Measurements from ENCODE around the gene SMIM44.

Gene SMIM44

DNA sequence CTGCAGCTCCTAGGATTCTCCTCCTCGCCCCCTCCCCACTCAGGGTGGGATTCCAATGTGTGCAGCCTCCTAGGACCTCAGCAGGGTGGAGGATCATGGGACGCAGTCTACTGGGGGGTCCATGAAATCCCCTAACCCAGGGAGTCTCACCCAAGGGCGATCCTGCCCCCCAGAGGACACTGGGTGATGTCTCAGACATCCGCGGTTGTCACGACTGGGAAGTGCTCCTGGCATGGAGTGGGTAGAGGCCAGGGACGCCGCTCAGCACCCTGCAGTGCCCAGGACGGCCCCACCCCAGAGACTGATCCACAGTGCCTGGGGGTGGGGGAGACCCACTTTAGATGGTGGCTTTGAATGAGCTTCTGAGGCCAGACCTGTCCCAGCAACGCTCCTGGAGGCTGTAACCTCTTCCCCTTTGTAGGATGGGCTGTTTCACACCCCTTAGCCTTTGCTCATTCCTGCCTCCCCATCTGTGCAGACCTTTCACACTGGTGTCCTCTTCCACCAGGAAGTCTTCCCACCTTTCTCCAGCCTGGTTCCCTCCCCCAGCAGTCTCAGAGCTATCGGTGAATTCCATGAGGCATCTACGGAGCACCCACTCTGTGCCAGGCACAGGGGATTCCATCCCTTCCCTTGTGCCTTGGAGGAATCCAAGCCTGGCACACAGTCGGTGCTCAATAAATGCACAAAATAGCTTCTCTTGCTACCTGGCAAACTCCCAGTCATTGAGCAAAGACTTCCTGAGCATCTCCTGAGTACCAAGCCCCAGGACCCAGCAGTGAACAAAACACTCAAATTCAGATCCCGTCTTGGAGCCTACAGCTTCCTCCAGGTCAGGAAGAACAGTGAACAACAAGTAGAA is 13.4 kb downstream of the SMIM44 start:
- Histone ChIP-seq H3K9ac (no peak overlapping the region), H3K4me3 (no peak overlapping the region), H3K4me1 (peaks cover 48% of the 10 kb centered on the region), H3K27me3 (no peaks in the 10 kb centered on the region), H3K4me2 (peak overlapping the region; percentile 18), H3K9me3 (peaks cover 9% of the 10 kb centered on the region), H4K20me1 (peaks cover 61% of the 10 kb centered on the region), H3K36me3 (peaks cover 35% of the 10 kb centered on the region), H3K27ac (no peak overlapping the region)
- TF ChIP-seq Cebpa-rat (IDR thresholded peaks at IDR 0.05) = no peak

DNA sequence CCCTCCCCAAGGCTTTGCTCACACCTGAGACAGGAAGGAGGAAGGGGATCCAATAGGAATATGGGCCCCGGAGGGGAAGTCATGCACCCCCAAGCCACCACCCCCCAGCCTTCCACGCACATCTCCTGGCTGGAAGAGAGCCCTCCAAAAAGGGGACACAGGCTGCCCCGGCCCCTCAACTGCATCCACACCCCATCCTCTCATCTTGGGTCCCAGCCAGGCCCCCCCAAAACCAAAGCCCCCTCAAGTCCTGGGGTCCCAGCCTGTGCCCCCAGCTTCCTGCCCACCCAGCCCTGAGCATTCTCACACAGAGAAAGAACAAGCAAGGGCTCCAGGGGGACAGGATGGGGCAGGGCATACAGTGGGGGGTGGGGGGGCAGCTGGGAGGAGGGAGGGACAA is 15.0 kb downstream of the SMIM44 start:
- H3K4me3 ChIP-seq = no peak overlapping the region
- no peak overlapping the region for H3K4me2 ChIP-seq
- peaks cover 44% of the 10 kb centered on the region for H4K20me1 ChIP-seq
- H3K4me1 ChIP-seq = peaks cover 42% of the 10 kb centered on the region
- H3K27me3 ChIP-seq = no peaks in the 10 kb centered on the region
- H3K9me3 ChIP-seq = peaks cover 9% of the 10 kb centered on the region
- H3K27ac ChIP-seq = no peak overlapping the region
- H3K9ac ChIP-seq = no peak overlapping the region
- no peak for TF ChIP-seq Cebpa-rat (IDR thresholded peaks at IDR 0.05)
- H3K36me3 ChIP-seq = peaks cover 26% of the 10 kb centered on the region

DNA sequence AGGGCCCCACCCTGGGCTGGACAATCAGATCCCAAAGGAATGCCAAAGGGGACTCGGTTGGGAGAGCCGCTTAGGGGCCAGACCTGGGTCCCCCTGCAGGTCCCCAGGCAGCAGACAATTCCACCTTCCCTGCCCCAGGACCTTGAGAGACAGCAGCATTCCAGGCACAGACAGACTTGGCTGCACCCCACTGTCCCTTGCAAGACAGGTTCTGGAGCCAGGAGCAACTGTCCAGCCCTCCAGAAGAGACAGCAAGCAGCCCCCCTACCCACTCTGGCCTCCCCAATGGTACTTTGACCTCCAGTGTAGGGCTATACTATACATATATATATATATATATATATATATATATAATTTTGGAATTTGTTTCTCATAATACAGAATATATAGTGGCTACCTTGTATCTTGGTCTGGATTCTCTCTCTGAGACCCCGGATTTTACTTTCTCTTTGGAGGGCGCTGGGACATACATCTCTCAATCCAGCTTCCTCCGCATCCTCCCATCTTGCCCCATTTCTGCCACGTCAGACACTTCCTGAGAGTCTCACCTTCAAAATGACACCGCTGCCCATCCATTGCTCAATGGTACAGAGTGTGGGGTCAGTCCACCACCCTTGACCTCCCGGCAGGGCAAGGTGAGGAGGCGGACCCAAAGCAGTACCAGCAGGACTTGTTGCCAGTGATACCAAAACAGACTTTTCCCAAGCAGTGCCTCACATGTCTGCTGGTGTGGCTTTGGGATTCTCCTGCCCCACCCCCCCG is 15.6 kb downstream of the SMIM44 start:
- Histone ChIP-seq H3K9ac (no peak overlapping the region), H3K4me1 (peaks cover 36% of the 10 kb centered on the region), H3K4me2 (no peak overlapping the region), H3K9me3 (peaks cover 9% of the 10 kb centered on the region), H4K20me1 (peaks cover 40% of the 10 kb centered on the region), H3K4me3 (no peak overlapping the region), H3K27ac (no peak overlapping the region), H3K36me3 (peaks cover 32% of the 10 kb centered on the region), H3K27me3 (no peaks in the 10 kb centered on the region)
- TF ChIP-seq Cebpa-rat (IDR thresholded peaks at IDR 0.05) = no peak

DNA sequence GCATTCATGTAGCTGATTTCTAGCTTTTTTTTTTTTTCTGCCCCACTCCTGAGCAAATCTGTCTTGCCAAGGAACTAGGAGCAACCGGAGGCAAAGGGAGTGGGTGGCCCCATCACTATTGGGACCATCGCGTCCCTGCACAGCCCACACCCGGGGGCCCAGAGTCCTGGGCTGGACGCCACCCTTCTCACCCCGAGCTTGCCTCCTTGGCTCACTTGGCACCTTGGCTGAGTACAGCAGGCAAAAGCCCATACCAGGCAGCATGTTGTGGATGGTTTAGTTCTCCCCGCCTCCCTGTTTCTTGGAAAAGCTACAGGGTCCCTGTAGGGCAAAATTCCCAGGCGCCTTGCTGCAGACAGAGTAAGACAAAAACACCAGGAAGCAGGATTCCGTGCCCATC is 16.6 kb downstream of the SMIM44 start:
- Histone ChIP-seq H3K4me3 (no peak overlapping the region), H4K20me1 (peaks cover 34% of the 10 kb centered on the region), H3K9me3 (peaks cover 9% of the 10 kb centered on the region), H3K9ac (no peak overlapping the region), H3K4me1 (peaks cover 27% of the 10 kb centered on the region), H3K27ac (no peak overlapping the region), H3K36me3 (peaks cover 37% of the 10 kb centered on the region), H3K27me3 (no peaks in the 10 kb centered on the region), H3K4me2 (no peak overlapping the region)
- no peak for TF ChIP-seq Cebpa-rat (IDR thresholded peaks at IDR 0.05)

DNA sequence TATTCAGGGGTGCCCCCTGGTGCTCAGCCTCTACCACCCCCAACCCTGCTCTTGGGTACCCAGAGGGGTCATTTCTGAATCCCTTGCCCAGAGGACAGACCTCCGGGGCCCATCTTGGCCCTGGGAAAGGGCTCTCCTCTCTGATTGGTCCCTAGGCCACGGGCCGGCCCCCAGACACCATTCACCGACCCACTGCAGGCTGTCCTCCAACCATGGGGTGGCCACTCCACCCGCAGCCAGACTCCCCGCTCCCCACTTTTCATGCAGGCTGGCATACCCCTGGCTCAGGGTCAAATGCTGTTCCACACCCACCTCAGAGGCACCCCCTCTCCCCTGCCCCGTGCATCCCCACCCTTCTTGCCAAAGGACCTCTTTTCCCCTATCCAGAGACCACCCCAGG is 17.7 kb downstream of the SMIM44 start:
- H3K4me3 ChIP-seq = no peak overlapping the region
- H3K9me3 ChIP-seq = peaks cover 9% of the 10 kb centered on the region
- H3K27ac ChIP-seq = no peak overlapping the region
- H3K36me3 ChIP-seq = peaks cover 48% of the 10 kb centered on the region
- no peak overlapping the region for H3K9ac ChIP-seq
- no peak overlapping the region for H3K4me2 ChIP-seq
- TF ChIP-seq Cebpa-rat (IDR thresholded peaks at IDR 0.05) = no peak
- H4K20me1 ChIP-seq = peaks cover 32% of the 10 kb centered on the region
- peaks cover 16% of the 10 kb centered on the region for H3K4me1 ChIP-seq
- no peaks in the 10 kb centered on the region for H3K27me3 ChIP-seq

DNA sequence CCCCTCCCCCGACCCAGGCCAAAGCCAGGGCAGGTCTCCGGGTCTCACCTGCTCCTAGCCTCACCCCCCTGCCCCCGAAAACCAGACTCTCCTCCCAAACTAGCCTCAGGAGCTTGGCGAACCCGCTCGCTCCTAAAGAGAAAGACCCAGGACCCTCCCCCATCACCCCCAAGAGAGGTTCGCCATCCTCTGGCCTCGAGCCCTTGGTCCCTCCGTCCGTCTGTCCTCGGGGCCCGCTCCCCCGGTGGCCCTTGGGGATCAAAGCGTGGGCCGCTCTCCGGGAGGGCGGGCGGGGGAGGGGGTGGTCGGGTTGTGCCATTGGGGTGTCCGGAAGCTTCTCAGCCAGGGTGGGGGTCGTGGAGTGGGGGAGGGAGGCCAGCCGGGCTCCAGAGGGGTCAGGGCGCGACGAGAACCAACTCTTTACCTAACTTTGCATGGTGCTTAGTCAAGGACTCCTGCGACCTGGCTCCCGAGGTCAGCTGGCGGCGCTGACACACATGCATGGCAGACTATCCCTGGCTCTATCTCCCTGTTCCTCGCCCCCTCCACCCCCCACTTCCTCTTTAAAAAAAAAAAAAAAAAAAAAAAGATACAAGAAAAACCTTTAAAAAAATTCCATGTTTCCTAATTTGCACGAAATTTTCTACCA is 18.5 kb downstream of the SMIM44 start:
- no peak overlapping the region for H3K27ac ChIP-seq
- H4K20me1 ChIP-seq = peaks cover 30% of the 10 kb centered on the region
- no peaks in the 10 kb centered on the region for H3K27me3 ChIP-seq
- H3K4me2 ChIP-seq = no peak overlapping the region
- no peak overlapping the region for H3K9ac ChIP-seq
- H3K9me3 ChIP-seq = peaks cover 9% of the 10 kb centered on the region
- peaks cover 13% of the 10 kb centered on the region for H3K4me1 ChIP-seq
- peaks cover 56% of the 10 kb centered on the region for H3K36me3 ChIP-seq
- H3K4me3 ChIP-seq = no peak overlapping the region
- no peak for TF ChIP-seq Cebpa-rat (IDR thresholded peaks at IDR 0.05)

DNA sequence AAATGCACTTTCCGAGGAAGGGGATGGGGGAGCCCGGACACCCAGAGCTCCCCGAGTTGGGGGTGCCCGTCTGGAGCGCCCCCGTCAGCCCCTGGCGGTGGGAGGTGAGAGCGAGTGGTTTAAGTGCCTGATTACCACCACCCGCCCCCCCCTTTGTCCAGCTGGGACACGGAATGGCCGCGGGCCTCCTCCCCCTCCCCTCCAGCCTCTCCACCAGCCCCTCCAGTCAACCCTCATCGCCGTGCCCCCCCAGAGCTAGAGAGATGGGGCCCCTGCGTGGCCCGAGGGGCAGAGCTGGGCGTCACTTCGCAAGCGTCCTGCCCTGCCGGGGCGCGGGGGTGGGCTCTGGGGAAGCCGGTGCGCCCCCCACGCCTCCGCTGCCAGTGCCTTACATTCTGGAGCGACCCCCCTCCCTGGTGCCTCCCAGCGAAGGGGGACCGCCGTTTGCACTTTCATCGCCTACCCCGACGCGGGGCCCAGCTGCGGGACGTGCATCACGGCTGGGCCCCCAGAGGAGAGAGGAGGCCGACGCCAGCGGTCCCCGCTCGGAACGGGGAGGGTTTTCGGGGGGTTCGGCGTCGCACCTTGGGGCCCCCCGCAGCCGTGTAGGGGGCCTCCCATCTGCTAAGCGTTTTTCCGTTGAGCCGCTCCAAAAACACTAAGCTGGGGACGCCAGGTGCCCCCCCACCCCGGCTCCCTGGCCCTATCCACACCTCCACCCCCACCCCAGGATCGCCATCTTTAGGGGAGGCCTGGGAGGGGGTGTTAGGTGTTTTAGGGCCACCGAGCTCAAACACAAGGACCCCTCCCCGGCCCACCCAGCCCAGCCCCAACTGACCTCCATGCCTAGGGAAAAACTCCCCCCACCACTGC is 19.3 kb downstream of the SMIM44 start:
- H4K20me1 ChIP-seq = peaks cover 30% of the 10 kb centered on the region
- no peak for TF ChIP-seq Cebpa-rat (IDR thresholded peaks at IDR 0.05)
- H3K4me1 ChIP-seq = peaks cover 13% of the 10 kb centered on the region
- peaks cover 58% of the 10 kb centered on the region for H3K36me3 ChIP-seq
- no peak overlapping the region for H3K27ac ChIP-seq
- no peak overlapping the region for H3K9ac ChIP-seq
- H3K9me3 ChIP-seq = peaks cover 9% of the 10 kb centered on the region
- no peaks in the 10 kb centered on the region for H3K27me3 ChIP-seq
- H3K4me3 ChIP-seq = no peak overlapping the region
- H3K4me2 ChIP-seq = no peak overlapping the region

DNA sequence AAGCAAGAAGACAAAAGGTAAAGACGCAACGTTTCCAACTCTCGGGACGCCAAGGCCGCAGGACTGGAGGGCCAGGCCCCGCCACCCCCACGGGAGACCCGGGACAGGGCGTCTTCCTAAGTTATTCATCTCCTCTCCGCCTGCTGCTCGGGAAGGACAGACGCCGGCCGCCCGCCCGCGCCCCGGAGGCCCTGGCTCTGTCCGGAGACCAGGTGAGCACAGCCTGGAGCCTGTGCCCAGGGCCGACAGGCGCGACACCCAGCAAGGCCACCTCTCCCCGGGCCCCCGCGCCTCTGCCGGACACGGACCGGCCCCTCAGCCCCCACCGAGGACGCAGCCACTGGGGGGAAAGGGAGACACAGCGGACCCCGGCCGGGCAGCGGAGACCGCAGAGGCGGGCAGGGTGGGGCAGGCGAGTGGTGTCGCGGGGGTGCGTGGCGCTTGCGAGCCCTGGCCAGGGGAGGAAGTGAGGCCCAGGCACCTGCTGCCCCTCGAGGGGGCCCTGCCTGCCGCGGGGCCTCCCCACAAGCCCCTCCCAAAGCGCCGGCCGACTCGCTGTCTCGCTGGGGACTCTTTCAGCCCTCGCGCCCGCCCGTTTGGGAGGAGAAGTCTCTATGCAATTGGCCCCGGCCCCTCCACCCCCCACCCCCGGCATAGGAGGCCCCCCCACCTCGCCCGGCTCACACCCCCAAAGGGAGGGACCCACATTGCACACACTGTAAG is 20.1 kb downstream of the SMIM44 start:
- H3K4me2 ChIP-seq = no peak overlapping the region
- peaks cover 20% of the 10 kb centered on the region for H3K4me1 ChIP-seq
- H3K9ac ChIP-seq = no peak overlapping the region
- H3K9me3 ChIP-seq = peaks cover 9% of the 10 kb centered on the region
- peaks cover 58% of the 10 kb centered on the region for H3K36me3 ChIP-seq
- H4K20me1 ChIP-seq = peaks cover 38% of the 10 kb centered on the region
- TF ChIP-seq Cebpa-rat (IDR thresholded peaks at IDR 0.05) = no peak
- H3K4me3 ChIP-seq = no peak overlapping the region
- H3K27me3 ChIP-seq = no peaks in the 10 kb centered on the region
- no peak overlapping the region for H3K27ac ChIP-seq
